GM19467 (cell line): Measurements from ENCODE around the gene MT1G.
"Not testable (repeated sequence)": the region's sequence is repeated elsewhere in the genome, so short reads cannot be mapped to it uniquely, and the experiment has no call there.

Experiments
- ATAC-seq: cut with Tn5 transposase; IDR thresholded peaks from one replicate; pipeline ENCODE4 v1.9.1; 2021; ENCODE audit warnings: mild to moderate bottlenecking, moderate library complexity; ENCODE audit not compliant: unreplicated experiment

The MT1G gene

DNA sequence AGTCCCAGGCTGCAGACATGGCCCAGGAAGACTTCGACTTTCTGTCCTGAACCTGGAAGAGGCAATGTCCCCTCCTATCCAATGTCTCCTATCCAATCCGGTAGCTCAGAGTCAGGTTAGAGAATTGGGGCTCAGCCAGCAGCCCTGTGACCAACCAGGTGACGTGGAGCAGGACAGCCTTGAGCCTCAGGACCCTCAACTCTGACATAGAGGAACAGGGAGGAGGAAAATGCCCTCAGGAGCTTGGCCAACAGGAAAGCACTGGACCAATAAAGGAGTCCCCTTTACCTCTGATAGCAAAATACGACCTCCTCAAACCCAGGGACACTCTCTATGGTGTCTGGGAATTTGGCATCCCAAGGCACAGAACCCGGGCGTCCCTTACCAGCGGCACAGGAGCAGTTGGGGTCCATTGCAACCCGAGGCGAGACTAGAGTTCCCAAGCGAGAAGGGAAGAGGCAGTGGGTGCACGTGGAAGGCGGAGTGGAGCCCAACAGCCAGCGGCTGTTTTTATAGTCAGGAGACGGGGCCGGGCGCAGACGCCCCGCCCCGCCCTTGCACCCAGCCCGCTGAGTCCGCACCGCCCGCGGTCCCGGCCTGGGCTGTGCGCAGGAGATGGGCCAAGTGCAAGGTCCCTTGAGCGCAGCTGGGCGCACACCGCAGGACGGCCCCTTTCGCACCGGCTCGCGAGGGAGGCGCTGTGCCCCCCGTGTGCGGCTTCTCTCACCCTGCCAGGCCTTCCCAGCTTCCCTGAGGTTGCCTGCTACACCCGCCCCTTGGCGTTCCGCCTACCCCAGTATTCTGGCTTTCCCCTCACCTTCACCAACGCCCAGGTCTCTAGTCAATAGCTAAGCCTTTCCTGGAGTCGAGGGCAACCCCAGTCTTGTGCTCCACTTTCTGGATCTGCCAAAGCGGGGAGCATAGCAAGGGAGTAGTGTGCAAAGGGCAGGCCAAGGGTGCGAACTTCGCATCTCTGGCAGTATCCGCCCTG is at the start of gene MT1G:
Gene MT1G (minus strand): TSS at position 485 of the 991 bp plus-strand sequence. CDS start 72 bp downstream, at position 413.
- ATAC-seq: no peak

DNA sequence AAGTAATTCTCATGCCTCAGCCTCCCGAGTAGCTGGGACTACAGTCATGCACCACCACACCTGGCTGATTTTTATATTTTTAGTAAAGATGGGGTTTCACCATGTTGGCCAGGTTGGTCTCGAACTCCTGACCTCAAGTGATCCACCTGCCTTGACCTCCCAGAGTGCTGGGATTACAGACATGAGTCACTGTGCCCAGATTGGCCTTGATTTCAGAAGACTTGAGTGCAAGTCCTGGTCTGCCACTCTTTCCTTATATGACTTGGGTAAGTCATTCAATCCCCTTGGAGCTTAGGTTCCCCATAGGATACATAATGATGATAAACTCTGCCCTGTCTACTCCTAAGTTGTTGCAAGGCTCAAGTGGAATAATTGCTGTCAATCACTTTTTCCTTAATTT is 49.7 kb upstream of the MT1G start:
- not testable (repeated sequence) for ATAC-seq

DNA sequence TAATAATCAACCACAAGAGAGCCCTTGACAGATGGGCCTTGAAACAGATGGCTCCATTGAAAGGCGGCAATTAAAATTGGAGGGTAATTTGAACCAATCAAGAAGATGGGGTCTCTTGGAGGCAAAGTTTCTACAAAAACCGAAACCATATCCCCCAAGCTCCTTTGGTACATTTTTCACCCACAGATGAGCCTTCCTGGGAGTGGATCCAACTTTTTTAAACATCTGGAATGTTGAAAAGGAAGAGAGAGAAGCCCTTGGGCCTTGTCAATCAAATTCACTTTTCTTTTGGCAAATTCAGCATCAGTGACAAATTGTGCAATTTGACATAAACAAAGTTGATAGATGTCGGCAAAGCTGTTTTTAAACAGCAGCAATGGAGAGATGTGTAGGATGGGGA is 48.9 kb upstream of the MT1G start:
- ATAC-seq: no peak

DNA sequence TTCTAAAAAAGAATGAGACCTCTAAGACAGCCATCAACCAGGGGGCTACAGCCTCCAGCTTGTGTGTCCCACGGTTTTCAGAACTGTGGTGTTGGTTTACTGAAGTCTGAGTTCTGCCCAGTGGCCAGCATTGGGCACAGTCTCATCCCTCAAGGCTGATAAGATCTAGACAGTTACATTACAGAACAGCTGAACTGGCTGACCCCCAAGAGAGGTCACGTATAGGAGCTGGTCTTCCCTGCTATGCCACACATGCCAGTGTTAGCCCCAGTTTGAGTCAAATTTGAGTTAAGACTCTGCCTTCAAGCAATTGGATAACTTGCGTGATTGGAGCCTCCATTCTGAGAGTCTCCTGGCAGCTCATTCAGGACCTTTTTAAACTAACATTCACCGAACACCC is 47.3 kb upstream of the MT1G start:
- no peak for ATAC-seq

GRCh38 chr16:56713794-56714193 is 45.9 kb upstream of the MT1G start:
- no peak for ATAC-seq

DNA sequence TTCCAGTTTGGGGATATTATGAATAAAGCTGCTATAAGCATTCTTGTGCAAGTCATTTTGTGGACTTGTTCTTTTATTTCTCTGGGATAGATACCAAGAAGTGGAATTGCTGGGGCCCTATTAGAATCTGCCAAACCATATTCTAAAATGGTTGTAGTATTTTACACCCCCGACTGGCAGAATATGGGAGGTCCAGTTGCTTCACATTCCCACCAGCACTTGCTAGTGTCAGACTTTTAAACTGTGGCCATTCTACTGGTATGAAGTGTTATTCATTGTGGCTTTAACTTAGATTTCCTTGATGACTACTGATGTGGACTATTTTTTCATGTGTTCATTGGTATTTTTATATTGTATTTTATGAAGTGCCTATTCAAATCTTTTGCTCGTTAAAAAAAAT is 44.0 kb upstream of the MT1G start:
- ATAC-seq: no peak

- no peak for ATAC-seq
These were observed 42.4 kb upstream of the MT1G start for GRCh38 chr16:56710181-56710737.

DNA sequence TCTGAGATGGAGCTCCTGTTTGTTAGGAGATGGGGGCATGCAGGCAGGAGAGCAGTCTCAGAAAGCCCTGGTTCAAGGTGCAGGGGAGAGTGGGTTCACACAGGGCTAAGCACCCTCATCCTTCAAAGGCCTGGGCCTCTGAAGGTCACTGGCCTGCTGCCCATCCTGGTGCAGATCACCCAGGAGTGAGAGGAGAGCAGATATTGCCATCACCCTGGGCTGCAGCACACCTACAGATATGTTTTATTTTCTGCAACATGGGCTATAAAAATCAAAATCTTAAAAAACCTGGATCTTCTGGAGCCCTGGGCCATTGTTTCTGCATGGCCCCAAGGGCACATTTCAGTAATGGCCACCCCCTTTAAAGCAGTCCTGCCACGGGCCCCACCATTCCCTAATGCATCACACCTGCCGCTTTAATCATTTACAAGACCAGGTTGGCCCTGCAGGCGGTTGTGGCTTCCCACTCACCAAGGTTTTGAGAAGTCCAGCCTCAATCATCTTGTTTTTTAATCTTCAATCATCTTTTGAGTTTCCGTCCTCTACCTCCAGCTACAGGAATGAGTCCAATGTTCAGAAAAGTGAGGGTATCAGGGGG is 41.7 kb upstream of the MT1G start:
- ATAC-seq: no peak

GRCh38 chr16:56708525-56709442 is 40.9 kb upstream of the MT1G start:
- ATAC-seq: no peak

DNA sequence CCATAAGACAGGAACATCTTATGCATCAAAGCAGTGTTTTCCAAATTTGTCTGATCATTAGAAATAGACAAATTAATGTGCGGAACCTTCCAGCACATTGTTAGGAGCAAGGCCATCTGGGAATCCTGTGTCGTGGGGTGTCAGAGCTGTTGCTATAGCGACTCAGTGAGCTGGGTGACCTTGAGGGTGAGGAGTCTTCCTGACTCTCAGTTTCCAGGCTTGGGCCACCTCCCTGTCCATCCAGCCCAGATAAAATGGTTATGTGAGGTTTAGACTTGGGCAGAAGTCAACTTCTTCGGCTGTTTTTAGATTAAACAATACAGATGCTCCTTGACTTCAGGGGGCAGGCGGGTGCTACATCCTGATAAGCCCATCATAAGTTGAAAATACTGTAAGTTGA is 35.0 kb upstream of the MT1G start:
- ATAC-seq: no peak

DNA sequence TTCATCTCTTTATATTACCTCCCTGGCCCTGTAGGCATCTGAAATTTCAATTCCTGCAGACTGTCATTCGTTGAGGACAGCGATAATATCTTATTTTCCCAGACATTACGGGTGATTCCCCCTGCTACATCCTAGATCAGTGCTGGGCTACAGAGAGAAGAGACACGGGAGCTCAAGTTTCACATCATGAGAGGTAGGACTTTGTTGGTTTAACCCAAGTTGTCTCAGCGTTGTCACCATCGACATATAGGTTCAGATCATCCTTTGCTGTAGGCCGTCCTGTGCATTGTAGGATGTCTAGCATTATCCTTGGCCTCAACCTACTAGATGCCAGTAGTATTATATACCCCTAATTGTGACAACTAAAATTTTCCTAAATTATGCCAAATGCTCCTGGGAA is 33.7 kb upstream of the MT1G start:
- no peak for ATAC-seq

GRCh38 chr16:56700631-56701030 is 32.8 kb upstream of the MT1G start:
- no peak for ATAC-seq

DNA sequence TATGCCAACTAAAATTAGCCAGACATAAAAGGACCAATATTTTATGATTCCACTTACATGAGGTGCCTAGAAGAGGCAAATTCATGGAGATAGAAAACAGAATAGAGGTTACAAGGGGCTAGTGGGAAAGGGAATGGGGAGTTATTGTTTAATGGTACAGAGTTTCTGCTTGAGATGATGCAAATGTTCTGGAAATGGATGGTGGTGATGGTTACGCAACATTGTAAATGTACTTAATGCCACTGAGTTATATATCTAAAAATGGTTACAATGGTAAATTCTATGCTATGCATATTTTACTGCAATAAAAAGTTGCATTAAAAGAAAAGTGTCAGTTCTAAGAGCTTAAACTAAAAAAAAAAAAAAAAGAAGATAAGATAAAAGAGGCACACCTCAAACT is 32.3 kb upstream of the MT1G start:
- no peak for ATAC-seq

DNA sequence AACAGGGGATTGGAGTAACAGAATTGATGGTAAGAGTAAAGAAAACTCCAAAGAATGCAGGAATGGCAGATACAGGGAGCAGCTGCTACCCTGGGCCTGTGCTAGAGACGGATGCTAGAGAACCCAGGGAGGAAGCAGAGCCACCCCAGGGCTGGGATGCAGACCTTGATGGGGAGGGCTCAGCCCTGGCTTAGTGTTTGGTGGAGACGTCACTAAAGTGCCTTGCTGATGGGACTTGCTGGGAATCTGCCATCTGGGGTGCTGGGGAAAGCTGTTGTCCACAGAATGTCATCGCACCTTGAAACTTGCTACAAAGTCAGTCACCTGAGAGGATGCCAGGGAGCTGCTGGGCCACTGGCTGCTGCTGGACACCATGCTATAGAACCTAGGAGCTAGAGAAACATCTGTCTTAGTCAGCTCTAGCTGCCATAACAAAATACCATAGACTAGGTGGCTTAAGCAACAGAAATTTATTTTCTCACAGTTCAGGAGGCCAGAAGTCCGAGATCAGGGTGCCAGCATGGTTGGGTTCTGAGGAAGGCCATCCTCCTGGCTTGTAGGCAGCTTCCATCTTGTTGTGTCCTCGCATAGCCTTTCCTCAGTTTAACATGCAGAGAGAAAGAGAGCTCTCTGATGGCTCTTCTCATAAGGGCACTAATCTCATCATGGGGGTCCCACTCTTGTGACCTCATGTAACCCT is 29.7 kb upstream of the MT1G start:
- no peak for ATAC-seq

DNA sequence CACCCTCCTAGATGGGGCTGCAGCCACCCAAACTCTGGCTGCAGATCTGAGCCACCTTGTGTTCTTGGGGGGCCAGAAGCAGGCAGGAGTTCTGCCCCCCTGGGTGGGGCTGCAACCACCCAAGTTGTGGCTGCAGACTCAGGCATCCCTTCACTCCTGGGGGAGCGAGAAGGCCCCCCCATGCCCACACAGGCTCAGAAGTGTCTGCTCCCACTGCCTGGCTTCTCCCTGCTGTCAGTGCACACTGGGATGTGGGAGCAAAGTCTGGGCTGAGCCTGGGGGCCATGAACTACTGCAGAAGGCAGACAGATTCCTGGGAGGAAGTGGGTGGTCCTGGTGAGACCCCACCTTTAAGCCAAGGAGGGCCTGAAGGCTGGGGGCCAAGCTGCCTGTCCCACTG is 27.4 kb upstream of the MT1G start:
- ATAC-seq: no peak

GRCh38 chr16:56691885-56692284 is 24.0 kb upstream of the MT1G start:
- no peak for ATAC-seq

DNA sequence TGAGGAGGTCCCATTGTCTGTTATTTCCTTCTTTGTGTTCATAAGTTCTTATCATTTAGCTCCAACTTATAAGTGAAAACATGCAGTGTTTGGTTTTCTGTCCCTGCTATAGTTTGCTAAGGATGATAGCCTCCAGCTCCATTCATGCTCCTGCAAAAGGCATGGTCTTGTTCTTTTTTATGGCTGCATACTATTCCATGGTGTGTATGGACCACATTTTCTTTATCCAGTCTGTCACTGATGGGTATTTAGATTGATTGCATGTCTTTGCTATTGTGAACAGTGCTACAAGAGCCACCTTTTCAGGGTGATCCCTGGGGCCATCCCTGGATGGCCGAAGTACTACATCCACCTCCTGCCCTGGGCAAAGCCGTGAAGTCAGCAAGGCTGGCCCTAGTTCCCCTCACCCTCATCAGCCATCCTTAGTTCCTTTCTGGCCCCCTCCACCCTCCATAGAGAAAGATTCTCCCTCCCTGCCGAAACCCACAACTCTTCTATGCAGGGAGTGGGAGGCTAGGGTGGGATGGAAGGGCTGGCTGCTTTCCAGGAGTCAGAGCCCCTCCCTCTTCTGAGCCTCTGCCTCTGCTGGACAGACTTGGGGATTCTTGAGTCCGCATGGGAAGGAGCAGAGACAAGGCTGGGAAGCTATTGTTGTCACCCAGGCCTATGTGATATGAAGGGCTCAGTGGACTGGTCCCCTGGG is 22.7 kb upstream of the MT1G start:
- ATAC-seq: no peak

DNA sequence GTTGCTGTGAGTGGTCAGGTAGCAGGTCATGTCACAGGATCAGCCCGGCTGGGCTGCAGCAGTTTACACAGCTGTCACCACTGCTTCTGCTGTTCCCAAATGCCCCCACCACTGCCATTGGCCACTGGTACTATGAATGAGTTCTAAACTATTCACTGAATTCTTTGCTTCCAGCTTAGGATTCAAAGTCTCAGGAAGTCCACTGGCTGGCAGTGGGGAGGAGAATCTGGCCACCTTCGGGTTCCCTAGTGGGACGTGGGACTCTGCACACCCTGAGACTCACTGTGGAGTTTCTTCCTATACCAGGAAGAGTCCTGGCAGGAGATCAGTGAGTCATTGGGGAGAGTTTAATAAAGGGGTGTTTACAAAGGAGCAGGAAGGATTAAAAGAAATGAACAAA is 21.3 kb upstream of the MT1G start:
- ATAC-seq: no peak

GRCh38 chr16:56688762-56689161 is 20.9 kb upstream of the MT1G start:
- ATAC-seq: no peak

- ATAC-seq: no peak
These were observed 18.9 kb upstream of the MT1G start for GRCh38 chr16:56686758-56687157.
